ENCODE data around the gene PLEKHD1.
A peak's percentile ranks its signal among the peaks of the same experiment; 100 is the strongest.
"Not testable (repeated sequence)": the region's sequence is repeated elsewhere in the genome, so short reads cannot be mapped to it uniquely, and the experiment has no call there.

Gene PLEKHD1

DNA sequence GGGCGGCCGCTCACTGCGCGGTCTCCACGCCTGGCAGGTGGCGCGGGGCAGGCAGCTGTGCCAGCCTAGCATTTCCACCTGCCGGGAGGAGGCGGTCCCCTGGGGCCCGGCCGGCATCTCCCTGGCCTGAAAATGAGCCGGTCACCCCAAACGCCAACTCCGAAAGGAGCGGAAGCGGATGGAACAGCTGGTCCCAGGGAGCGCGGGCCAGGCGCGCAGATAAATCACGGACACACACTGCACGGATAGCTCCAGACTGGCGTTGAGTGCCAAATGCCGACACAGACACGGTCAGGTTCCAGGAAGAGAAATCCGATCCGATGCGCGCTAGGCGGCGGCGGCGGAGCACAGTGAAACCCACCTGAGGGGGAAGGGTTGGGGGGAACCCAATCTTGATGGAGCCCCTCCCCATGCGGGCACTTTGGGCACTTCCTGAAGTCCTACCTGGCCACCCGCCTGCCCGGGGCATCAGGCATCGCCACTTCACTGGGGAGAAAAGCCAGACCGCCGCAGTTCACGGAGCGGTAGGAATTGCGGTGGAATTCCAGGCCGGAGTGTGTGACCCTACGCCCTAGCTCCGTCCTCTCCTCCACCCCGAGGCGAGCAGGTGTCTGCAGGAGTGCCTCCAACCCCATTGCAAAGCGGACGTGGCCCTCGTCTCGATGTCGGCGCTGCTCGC lies 624 bp upstream of the PLEKHD1 start:
- DNase-seq, result peak; percentile 72

DNA sequence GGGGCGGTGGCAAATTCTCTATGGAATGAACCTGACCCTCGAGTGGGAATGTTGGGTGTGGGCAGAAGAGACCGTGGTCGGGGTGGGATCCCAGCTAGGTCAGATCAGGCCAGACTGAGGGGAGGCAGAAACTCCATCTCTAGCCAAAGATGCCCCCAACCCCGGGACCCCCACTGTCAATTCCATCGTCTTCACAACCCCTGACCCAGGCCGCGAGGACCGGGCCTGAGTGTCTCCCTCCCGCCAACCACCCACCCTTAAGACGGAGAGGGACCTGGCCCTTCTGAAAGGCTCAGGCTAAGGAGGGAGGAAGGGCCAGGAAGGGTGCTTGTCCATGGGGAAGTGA lies 760 bp downstream of the PLEKHD1 start:
- DNase-seq, result no peak

DNA sequence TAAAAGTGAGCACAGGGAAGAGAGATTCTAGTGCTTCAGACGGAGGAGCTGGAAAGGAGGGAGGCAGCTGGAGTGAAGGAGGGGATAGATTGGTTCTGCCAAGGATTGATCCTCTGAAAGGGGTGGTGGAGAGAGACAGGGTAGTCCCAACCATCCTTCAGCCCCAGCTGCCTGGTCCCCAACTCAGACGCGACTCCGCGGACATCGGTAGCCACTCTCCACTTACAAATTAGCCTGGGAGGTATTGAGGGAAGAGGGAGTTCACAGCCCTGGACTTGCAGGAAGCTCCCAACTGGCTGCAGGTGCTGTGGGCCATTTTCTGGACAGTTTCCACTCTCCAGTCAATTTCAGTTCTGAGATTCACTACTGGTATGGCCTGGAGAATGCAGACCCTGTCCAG lies 1.2 kb downstream of the PLEKHD1 start:
- DNase-seq, result no peak

DNA sequence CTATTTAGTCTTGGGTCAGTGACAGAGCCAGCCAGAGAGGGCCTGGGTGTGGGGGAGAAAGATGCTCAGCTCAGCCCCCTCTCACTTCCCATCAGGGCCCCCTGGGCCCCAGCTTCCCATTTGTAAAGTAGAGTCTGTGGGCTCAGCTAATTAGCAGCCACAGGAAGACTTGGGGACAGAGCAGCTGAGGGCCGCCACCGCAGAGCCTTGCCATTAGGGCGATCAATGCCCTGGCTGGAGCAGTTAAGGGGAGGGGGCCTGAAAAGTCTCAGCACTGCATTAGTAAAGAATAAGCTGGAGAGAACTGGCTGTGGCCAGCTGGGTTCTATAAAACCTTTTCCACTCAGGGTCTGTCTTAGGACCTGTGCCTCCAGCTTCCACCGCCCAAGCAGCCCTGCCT lies 2.7 kb downstream of the PLEKHD1 start:
- DNase-seq, result no peak

DNA sequence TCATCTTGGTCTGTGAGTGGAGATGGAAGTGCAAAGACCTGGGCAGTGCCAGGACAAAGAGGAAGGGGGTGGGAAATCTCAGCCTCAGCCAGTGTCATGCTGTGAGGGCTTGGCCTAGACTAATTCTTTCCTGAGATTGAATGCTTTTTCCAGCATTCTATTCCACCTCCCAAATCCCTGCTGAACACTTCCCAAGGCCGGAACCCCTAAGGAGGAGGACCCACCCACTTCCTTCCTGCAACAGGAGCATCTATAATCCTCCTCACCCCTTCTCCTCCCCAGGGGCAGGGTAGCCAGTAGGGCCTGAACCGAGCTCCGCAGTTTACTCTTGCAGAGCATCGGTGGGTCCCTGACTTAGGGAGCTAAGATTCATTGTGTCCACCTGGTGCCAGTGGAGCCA lies 3.2 kb downstream of the PLEKHD1 start:
- no peak for DNase-seq

DNA sequence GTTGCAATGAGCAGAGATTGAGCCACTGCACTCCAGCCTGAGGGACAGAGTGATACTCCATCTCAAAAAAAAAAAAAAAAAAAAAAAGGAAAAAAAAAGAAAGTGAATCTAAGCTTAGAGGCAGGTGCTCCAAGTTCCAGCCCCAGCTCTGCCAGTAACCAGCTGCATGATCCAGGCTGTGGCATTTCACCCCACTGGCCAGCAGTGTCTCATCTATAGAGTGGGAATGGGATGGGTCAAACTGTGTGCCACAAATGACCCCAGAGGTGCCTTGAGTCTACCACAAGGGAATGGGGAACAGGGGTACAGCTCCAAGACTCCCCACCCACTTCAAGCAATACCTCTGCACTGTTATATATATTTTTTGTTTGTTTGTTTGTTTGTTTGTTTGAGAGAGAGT lies 5.0 kb downstream of the PLEKHD1 start:
- no peak for DNase-seq

DNA sequence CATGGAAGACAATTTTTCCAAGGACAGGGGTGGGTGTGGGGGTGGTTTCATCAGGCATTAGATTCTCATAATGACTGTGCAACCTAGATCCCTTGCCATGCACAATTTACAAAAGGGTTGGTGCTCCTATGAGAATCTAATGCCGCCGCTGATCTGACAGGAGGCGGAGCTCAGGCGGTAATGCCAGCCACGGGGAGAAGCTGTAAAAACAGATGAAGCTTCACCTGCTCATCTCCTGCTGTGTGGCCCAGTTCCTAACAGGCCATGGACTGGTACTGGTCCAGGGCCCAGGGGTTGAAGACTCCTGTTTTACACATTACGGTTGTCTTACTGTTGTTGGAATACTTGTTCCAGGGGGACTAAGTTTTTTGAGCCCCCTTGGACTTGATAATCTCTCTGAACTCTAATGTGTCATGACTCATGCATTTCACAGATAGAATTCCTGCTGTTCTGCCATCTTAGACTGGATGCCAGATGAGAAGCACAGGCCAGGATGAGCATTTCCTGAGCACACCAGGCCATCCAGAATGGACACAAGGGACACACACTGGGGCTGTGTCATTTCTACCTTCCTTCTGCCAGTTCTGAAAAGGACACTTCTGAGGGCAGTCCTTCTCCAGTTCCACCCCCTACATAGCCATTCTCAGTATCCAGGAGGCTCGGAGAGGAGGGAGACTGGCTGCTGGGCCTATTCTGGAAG lies 5.8 kb downstream of the PLEKHD1 start:
- no peak for DNase-seq

DNA sequence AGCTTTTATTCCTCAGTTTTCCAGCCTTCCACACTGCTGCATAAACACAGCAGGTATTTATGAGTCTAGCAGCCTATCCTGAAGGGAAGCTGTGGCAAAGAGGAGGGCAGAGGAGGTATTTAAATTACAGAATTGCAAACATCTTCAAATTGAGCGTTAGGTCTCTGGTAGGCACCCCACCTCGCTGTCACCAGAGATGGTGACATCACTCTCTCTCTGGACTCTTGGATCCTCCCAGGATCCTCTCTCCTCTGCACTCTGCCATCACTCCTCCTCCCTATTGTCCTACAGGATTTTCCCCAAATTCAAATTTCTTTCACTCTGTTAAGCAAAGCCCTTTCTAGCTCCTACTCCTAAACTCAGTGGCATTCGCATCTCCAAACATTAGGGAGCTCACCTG lies 6.7 kb downstream of the PLEKHD1 start:
- no peak for DNase-seq

DNA sequence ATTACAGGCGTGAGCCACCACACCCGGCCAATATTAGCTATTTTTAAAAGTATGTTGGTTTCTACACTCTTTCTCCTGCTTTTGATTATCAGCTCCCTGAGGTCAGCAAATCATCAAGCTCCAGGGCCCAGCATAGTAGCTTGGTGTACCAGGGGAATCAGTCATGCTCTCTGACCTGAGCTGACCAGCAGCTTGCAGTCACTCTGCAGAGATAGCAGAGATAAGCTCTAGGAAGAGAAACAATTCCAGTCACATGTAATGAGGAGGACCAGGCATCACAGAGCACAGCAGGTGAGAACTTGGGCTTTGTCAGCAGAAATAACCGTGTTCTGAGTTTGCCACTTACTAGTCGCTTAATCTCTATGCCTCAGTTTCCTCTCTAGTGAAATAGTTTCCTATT lies 8.5 kb downstream of the PLEKHD1 start:
- no peak for DNase-seq

DNA sequence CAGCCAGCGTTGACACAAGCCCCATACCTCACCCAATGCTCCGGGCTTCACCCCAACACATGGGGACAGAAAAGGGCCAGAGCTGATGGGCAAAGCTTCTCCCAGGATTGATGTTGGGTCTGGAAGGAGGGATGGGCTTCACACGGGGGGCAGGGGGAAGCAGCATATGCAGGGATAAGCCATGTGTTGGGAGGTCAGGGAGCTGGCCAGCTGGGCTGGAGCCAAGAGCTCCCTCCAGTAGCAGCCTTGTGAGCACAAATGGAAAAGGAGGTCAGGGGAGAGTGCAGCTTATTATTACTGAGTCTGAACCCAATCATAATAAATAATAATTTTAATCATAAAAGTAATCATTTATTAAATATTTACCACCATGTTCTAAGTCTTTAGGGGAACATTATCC lies 9.3 kb downstream of the PLEKHD1 start:
- DNase-seq, result no peak

DNA sequence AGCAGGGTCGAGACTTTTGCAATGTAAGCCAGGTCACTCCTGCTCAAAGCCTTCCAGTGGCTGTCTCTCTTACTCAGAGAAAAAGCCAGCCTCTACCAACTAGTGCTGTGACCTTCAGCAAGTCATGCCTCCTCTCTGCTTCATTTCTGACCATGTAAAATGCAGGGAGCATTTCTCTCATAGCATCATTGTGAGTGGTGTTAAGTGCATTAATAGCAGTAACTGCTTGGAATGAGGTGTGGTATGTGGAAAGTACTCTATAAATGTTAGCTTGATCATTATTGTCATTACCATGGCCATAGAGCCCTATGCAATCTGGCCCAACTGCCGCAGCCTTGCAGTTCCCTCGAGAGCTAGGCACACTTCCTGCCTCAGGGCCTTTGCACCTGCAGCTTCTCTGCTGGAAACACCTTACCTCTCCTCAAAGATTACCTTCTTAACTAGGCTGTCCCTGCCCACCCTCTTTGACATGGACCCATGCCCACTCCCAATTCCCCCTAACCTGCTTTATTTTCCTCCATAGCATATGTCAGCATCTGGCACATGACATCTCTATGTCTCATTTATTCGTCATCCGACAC lies 10.9 kb downstream of the PLEKHD1 start:
- no peak for DNase-seq

DNA sequence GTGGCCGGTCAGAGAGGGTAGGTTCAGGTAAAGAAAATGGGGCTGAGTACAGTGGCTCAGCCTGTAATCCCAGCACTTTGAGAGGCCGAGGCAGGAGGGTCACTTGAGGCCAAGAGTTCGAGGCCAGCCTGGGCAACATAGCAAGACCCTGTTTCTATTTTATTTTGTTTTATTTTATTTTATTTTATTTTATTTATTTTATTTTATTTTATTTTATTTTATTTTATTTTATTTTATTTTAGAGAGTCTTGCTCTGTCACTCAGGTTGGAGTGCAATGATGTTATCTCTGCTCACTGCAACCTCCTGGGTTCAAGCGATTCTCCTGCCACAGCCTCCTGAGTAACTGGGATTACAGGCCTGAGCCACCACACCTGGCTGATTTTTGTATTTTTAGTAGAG lies 13.3 kb downstream of the PLEKHD1 start:
- DNase-seq, result not testable (repeated sequence)

DNA sequence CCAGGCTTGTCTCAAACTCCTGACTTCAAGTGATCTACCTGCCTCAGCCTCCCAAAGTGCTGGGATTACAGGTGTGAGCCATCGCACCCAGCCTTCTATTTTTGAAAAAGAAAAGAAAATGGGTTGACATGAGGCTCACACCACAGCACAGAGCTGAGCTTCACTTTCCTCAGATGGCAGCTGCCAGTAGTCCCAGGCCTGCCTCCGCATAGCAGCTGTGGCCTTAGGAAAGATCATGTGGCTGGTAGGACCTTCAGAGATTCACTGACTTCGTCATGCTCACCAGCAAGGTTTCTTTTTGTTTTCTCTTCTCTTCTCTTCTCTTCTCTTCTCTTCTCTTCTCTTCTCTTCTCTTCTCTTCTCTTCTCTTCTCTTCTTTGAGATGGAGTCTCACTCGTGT lies 13.8 kb downstream of the PLEKHD1 start:
- DNase-seq, result not testable (repeated sequence)

DNA sequence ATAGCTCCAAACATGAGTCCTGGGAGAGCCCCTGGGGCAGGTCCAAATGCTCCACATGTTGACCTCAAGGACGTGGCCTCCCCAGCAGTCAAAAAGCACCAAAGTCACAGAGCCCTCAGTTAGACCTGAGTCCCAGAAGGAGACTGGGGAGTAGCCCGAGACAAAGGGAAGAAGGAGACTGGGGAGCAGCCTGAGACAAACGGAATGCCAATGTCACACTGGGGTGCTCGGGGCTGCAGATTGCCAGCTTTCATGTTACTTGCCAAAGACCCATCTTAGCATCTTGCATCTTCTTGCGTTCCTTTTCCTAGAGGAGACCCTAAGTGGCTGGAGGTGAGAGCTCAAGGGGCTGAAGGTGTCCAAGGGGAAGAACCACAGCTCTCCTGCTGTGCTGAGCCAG lies 14.9 kb downstream of the PLEKHD1 start:
- DNase-seq, result no peak

DNA sequence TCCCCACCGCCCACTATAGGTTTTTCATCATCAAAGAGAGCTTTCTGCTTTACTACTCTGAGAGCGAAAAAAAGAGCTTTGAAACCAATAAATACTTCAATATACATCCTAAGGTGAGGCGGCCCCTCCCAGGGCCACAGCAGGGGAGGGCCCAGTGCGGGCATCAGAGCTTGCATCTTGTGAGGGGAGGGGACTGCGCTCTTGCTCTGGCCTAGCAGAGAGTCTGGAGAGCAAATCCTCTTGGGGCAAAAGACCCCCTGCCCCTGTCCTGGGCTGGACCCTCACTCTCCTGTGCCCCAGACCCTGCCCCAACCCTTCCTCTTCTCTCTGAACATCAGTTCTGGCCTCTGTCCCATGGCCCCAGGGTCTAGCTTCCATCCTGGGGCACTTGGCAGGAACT lies 15.6 kb downstream of the PLEKHD1 start:
- no peak for DNase-seq

DNA sequence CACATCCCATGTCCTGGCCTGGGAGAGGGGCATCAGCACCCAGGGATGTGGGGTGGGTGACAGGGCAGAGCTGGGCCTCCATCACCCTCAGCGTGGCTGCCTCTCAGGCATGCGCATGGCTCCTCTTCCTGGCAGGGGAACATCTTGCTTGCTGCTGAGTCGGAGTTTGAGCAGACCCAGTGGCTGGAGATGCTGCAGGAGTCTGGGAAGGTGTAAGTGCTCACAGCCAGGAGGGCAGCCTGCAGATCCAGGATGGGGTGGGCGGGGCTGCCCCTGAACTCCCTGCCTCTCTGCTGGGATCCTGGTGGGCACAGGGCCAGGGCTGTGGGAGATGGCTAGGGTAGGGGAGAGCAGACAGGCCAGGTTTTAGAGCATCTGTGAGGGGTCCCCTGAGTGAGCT lies 16.2 kb downstream of the PLEKHD1 start:
- DNase-seq, result no peak

DNA sequence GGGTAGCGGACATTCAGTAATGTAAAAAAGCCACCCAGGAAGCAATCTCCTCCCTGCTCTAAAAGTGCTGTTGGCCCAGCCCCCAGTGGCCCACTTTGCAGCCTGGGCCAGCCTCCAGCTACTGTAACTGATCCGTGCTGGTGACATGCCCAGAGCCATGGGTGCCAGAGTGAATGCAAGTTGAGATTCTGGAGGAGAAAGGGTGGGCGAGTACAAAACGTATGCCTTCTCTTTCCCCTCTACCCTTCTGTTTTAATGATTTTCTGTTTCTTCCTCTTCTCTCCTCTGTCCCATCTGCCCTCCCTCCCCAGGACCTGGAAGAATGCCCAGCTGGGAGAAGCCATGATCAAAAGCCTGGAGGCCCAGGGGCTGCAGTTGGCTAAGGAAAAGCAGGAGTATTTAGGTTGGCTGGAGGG lies 16.9 kb downstream of the PLEKHD1 start:
- DNase-seq, result no peak

DNA sequence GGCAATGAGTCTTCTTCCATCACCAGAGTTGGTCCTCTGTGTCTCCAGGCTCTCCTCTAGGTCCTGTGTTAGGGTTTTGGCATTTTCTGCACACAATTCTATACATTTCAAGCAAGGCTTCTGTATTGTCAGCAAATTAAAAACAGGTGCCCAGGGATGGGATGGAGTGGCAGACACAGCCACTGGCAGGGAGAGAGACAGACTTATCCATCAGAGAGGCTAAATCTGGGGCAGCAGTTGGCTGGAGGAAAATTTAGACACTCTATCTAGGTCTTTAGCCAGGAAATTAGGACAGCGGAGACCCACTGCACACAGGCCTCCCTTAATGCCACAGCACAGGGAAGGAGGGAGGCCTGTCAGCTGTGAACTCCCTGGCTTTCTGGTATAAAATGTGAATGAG lies 20.2 kb downstream of the PLEKHD1 start:
- DNase-seq, result no peak

DNA sequence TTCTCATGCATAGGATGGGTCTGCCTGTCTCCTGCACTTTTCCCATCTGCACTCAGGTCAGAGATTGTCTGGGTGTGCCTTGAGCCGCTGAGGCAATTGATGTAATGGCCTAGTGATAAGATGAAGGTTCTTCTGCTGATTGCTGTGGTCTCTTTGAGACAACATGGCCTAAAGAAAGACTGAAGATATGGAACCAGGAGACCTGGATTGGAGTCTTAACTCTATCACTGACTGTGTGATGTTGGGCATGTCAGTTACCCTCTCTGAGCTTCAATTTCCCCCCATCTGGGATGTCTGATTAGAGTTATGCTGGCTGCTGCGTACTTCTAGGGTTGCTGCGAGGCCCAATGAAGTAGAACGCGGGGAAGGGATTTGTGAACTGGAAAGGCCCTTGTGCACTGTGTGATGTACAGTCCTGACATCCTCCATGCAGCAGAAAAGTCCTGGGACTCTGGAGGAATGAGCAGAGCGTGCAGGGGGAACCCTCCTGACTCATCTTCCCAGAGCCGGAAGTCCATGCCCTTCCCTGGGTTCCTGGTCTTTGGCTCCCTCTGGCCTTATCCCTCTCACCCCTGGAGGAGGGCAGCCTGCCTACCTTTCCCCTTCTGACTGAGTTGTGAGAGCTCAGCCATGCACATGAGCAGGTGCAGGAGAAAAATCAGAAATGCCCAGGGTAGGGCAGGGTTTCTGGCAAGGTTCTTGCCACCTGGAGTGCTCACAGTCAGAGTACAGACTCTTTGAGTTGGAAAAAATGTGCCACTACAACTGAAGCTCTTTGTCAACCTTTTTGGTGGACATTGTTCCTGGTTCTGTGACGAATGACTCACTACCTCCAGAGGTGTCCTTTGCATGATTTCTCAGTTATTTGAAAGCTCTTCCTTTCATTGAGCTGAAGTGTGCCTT lies 21.1 kb downstream of the PLEKHD1 start:
- DNase-seq, result no peak

DNA sequence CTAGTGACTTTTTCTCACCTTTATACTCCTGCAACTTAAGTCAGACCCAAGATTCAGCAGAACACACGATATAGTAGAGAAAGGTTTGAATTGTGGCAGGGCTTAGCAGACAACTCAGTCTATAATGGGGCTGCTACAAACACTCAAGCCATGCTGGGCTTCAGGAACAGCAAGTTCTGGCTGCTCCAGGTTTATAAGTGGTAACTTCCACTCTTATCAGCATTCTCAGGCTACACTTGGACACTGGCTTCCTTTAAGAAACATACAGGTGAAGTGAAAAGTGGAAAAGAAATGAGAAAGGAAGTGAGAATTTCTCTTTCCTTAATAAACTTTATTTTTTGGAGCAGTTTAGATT lies 21.7 kb downstream of the PLEKHD1 start:
- no peak for DNase-seq

DNA sequence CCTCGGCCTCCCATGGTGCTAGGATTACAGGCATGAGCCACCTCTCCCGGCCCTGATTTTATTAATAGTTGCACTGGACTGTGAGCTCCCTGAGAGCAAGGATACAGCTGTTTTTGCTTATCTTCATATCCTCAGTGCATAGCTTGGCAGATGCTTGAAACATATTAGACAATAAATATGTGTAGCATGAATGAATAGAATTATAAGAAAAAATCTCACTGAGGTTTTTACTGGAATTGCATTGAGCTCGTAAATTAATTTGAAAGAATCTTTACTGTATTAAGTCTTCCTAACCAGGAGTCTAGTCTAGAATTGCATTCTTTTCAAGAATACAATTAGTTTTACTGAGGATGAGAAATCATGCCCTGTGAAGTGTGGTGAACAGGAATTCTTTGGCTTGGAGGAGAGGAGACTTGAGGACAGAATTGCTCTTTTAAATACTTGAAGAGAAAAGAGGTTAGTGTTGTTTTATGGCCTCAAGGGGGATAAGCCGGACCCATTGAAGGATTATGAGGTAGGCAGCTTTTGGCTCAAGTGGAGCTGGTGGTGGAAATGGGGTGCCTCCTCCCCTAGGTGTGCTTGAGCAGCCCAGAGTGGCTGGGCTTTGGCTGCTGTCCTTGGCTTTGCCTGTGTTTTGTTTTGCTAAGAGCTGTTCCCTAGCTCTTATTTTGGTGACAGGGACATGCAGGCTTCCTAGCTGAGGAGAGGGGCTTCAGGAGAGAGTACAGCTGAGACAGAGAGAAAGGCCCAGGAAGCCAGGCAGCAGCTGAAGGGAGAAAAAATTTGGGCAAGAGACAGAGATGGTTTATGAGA lies 34.0 kb downstream of the PLEKHD1 start:
- no peak for DNase-seq

DNA sequence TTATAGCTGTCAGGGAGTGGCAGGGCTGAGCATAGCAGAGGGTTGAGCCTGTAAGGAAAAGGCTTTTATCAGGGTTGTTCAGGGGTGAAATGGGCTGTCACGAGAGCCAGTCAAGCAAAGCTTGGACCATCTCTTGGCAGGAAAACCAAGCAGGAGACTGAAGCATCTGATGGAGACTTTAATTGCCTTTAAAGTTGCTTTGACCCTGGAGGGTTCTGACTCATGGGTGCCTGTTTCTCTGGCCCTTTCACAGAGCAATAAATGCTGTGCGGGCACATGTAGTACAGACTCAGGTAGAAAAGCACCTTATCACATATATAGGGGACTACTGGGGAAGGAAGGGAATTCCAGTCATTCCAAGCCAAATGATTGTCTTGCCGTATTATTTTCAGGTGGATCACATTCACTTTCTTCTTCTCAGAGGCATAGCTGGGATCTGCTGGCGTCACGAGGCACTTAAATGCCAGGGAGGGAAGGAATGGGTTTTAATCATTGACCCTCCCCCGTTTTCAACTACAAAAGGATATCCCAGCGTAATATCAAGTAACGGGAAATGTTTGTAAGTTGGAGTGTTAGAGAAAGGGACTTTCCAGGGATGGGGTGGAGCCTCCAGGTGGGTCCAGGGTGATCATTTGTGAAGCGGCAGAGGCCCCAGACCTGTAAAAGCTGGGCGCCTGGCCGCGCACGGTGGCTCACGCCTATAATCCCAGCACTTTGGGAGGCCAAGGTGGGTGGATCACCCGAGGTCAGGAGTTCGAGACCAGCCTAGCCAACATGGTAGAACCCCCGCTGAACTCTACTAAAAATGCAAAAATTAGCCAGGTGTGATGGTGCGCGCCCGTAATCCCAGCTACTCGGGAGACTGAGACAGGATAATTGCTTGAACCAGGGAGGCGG lies 34.9 kb downstream of the PLEKHD1 start:
- DNase-seq, result no peak

All from 8988T (cell line).